Measurements from ENCODE around the gene SKOR2. TPM values are rescaled to one million over a fixed set of nuclear protein-coding genes. Genes with fewer than 3 reads are reported as not detected.
A peak's percentile ranks its signal among the peaks of the same experiment; 100 is the strongest.
"Not testable (repeated sequence)": the region's sequence is repeated elsewhere in the genome, so short reads cannot be mapped to it uniquely, and the experiment has no call there.

SKOR2 gene
- polyA plus RNA-seq, 4 donors, result 0.03 TPM; not detected in 3

DNA sequence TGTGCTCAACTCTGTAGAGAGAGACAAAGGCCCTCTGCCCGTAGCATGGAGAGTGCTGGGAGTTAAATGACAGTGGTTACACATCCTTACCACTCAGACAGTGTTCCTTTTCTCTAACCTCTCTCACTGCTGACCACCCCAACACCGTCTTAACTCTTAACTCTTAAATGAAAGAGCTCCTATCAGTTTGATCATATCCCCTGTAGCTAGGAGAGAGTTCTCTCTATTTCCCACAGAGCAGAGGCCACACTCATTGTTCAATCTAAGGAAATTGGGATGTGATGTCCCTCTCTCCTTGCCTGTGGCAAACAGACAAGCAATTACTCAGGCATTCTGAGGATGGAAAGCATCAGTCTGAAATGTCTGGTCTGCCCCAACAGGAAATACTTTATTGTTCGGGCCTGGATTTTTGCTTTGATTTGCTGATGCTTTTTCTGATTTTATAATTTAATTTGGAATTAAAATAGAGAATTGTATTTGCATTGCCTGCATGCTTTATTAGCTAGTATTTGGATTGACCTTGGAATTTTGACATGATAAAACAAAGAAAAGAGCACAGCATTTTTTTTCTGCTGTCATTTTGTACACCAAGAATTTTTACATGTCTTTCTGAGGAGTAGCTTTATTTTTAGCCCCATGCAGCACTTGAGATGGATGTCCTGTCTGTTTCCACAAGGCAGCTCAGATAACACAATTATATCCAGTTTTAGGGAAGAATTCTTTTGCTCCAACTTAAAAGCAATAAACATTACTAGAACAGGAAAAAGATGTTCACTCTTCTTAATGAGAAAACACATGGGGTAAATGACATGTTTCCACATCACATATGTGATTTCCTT lies 47.6 kb downstream of the SKOR2 start:
- no peak for DNase-seq (ENCODE audit: low read depth in 4 of 4, low spot score in 2 of 4)

DNA sequence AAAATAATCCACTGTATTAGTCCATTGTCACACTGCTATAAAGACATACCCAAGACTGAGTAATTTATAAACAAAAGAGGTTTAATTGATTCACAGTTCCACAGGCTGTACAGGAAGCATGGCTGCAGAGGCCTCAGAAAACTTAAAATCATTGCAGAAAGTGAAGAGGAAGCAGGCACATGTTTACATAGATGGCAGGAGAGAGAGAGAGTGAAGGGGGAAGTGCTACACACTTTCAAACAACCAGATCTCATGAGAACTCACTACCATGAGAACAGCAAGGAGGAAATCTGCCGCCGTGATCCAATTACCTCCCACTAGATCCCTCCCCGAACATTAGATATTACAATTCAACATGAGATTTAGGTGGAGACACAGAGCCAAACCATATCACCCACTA lies 55.5 kb downstream of the SKOR2 start:
- not testable (repeated sequence) for DNase-seq (ENCODE audit: low read depth in 4 of 4, low spot score in 2 of 4)

- no peak for DNase-seq (ENCODE audit: low read depth in 4 of 4, low spot score in 2 of 4)
Measured at GRCh38 chr18:47191961-47192360, 59.5 kb downstream of the SKOR2 start.

GRCh38 chr18:47187721-47188120 lies 63.7 kb downstream of the SKOR2 start:
- no peak for DNase-seq (ENCODE audit: low read depth in 4 of 4, low spot score in 2 of 4)

DNA sequence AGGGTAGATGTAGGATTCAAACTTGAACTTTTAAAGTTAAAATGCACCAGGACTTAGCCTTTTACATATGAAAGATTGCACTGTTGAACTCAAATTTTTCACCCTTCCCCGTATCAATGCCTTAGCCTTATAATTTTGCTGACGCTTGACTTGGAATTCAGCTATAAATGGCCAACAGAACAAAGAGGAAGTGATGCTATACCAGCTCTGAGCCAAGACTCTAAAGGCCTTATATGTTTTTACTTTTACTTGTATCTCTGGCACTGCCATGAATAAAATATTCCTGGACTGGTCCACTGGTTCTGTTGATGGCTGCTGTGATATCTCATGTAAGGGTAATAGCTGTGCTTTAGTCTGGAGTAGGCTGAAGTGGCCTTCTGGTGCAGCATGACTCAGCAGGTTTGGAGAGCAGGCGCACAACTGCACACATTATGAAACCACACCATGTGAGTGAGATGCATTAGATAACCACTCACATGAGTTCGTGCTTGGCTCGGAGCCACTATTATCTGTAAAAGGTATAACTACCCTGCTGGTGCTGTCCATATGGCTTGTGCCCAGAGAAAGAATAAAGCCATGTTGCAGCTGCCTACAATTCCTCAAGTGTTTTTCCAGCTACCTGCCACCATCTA lies 66.9 kb downstream of the SKOR2 start:
- no peak for DNase-seq (ENCODE audit: low read depth in 4 of 4, low spot score in 2 of 4)

DNA sequence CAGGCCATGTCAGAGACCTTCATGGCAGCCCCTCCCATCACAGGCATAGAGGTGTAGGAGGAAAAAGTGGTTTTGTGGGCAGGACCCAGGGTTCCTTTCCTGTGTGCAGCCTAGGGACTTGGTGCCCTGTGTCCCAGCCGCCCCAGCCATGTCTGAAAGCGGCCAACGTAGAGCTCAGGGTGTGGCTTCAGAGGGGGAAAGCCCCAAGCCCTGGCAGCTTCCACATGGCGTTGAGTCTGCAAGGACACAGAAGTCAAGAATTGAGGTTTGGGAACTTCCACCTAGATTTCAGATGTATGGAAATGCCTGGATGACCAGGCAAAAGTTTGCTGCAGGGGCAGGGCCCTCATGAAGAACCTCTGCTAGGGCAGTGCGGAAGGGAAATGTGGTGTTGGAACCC lies 69.3 kb downstream of the SKOR2 start:
- not testable (repeated sequence) for DNase-seq (ENCODE audit: low read depth in 4 of 4, low spot score in 2 of 4)

DNA sequence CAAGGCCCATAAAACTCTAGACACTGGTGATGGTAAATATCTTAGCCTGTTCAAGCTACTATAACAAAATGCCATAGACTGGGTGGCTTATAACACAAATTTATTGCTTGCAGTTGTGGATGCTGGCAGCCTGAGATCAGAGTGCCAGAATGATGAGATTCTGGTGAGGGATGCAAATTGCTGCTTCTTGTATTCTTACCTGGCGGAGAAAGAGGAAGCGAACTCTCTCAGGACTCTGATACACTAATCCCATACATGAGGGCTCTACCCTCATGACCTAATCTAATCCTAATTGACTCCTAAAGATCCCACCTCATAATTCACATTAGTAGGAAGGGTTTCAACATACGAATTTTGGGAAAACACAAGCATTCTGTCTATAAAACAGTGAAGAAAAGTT lies 70.7 kb downstream of the SKOR2 start:
- no peak for DNase-seq (ENCODE audit: low read depth in 4 of 4, low spot score in 2 of 4)

DNA sequence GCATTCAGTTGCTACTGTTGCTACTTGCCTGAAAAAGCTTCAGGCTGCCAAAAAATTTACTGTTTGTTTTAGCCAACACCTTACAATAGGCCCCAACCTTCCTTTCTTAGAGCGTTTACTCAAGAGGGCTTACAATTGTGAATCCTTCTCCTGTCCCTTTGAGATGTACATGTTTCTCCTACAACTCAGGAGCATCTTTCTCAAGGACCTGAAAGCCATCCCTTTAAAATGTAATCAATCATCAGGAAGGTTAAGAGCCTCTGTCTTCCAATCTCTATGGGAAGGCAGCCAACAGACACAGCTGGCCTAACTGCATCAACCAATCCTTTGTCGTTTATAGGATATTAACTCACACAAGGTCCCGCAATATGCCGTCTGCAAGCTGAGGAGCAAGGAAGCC lies 71.9 kb downstream of the SKOR2 start:
- DNase-seq (ENCODE audit: low read depth in 4 of 4, low spot score in 2 of 4), result no peak

- DNase-seq (ENCODE audit: low read depth in 4 of 4, low spot score in 2 of 4), result peak in 3 of 4 donors; percentile 65 to 86 (median 79)
Measured at GRCh38 chr18:47175898-47176575, 75.4 kb downstream of the SKOR2 start, which contains the start of gene IER3IP1. TSS of gene IER3IP1 (minus strand) at chr18:47176364. CDS start at chr18:47176277, 87 bp downstream.

- DNase-seq (ENCODE audit: low read depth in 4 of 4, low spot score in 2 of 4), result no peak
Measured at GRCh38 chr18:47175283-47175897, 76.1 kb downstream of the SKOR2 start.

GRCh38 chr18:47174545-47175116 lies 76.8 kb downstream of the SKOR2 start:
- no peak for DNase-seq (ENCODE audit: low read depth in 4 of 4, low spot score in 2 of 4)

- no peak for DNase-seq (ENCODE audit: low read depth in 4 of 4, low spot score in 2 of 4)
Measured at GRCh38 chr18:47172476-47172875, 79.0 kb downstream of the SKOR2 start.

- DNase-seq (ENCODE audit: low read depth in 4 of 4, low spot score in 2 of 4), result no peak
Measured at GRCh38 chr18:47168913-47169312, 82.5 kb downstream of the SKOR2 start.

GRCh38 chr18:47168509-47168908 lies 83.0 kb downstream of the SKOR2 start:
- DNase-seq (ENCODE audit: low read depth in 4 of 4, low spot score in 2 of 4), result no peak

DNA sequence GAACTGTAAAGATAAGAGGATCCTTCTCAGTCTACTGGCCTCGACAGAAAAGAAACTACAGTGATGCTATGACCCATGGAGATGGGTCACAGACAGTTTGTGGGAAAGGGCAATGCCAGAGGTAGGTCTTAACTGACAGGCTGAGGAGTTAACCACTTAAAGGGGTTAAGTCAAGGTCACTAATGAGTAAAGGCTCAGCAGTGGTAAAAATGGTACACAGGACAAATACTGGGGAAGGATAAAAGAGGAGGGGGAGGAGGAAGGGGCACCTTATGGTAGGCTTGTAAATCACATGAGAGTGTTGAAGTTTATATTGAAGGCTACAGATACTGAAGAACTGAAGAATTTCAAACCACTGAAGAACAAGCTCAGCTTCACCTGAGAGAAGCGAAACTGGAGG lies 85.2 kb downstream of the SKOR2 start:
- DNase-seq (ENCODE audit: low read depth in 4 of 4, low spot score in 2 of 4), result no peak

DNA sequence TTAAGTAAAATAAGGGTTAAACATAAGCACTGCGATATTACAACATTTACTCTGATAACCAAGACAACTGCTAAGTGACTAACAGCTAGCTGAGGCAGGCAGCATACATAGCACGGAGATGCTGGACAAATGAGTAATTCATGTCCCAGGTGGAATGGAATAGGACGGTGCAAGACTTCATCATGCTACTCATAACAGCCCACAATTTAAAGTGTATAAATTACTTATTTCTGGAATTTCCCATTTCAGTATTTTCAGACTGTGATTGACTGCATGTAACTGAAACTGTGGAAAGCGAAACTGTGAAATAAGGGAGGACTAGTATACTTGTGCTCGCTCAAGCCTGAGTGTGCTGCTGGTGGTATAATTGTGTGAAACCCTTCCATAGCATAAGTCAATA lies 88.2 kb downstream of the SKOR2 start:
- no peak for DNase-seq (ENCODE audit: low read depth in 4 of 4, low spot score in 2 of 4)

DNA sequence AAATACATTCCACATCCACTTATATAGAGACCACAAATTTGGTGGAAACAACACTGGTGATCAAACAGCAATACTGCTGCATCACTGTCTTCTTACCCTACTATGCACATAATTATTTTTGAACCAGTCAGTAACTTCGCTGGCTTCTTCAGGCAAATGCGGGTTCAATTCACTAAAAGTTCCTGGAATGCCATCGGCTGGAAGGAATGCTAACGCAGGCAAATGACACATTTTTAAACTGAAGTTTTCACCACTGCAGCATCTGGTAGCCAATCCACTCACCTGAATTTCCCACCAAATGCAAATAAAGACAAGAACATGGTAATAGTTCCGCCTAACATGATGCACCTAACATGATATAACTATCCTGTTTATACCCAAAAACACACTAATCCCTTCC lies 91.2 kb downstream of the SKOR2 start:
- DNase-seq (ENCODE audit: low read depth in 4 of 4, low spot score in 2 of 4), result no peak

DNA sequence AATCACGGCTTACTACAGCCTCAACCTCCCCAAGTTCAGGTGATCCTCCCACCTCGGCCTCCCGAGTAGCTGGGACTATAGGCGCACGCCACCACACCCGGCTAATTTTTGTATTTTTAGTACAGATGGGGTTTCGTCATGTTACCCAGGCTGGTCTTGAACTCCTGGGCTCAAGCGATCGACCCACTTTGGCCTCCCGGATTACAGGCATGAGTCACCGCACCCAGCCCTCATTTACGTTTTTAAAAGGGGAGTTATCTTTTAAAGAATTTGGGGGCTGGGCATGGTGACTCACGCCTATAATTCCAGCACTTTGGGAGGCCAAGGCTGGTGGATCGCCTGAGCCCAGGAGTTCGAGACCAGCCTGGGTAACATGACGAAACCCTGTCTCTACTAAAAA lies 93.1 kb downstream of the SKOR2 start:
- not testable (repeated sequence) for DNase-seq (ENCODE audit: low read depth in 4 of 4, low spot score in 2 of 4)
